Measurements from ENCODE around the gene POLR3K. TPM values are rescaled to one million over a fixed set of nuclear protein-coding genes. Genes with fewer than 3 reads are reported as not detected.

Gene POLR3K
- total RNA-seq, 1 donor from 2014 or later = 7.3 TPM

DNA sequence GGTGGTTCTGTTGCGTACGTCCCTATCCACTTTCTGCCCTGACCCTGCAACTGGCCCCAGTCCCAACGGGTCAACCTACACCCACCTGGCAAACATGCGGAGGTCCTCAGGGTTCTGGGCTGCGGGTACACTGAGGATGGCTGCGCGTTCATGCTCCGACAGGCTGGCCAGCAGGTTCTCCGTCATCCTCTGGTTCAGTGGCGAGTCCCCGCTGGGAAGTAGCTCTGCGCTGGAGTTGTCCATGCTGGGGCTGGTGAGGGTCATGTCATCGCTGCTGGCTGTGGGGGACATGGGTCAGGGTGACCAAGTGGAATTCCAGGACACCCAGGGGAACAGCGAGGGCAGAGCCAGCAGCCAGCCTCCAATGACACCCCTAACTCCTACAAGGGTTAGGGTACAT is 35.2 kb upstream of the POLR3K start:
- Mint-ChIP-seq H3K27me3 (ENCODE audit: low read depth) (no peaks in the 10 kb centered on the region), H3K27ac (ENCODE audit: unreplicated experiment) (no peak overlapping the region), H3K4me1 (ENCODE audit: low read depth) (peaks cover 22% of the 10 kb centered on the region), H3K9me3 (ENCODE audit: low read depth) (no peaks in the 10 kb centered on the region), H3K4me3 (ENCODE audit: unreplicated experiment) (no peak overlapping the region), H3K36me3 (ENCODE audit: low read depth) (peaks cover 14% of the 10 kb centered on the region)
- no peak for DNase-seq (ENCODE audit: low spot score)
- TF ChIP-seq CTCF (IDR thresholded peaks at IDR 0.05) = no peak

- H3K27me3 Mint-ChIP-seq (ENCODE audit: low read depth) = no peaks in the 10 kb centered on the region
- H3K9me3 Mint-ChIP-seq (ENCODE audit: low read depth) = no peaks in the 10 kb centered on the region
- TF ChIP-seq CTCF (IDR thresholded peaks at IDR 0.05) = no peak
- H3K36me3 Mint-ChIP-seq (ENCODE audit: low read depth) = peaks cover 11% of the 10 kb centered on the region
- no peak overlapping the region for H3K27ac Mint-ChIP-seq (ENCODE audit: unreplicated experiment)
- DNase-seq (ENCODE audit: low spot score) = no peak
- H3K4me1 Mint-ChIP-seq (ENCODE audit: low read depth) = peaks cover 31% of the 10 kb centered on the region
- no peak overlapping the region for H3K4me3 Mint-ChIP-seq (ENCODE audit: unreplicated experiment)
Observed at GRCh38 chr16:86483-86952, 33.1 kb upstream of the POLR3K start.

DNA sequence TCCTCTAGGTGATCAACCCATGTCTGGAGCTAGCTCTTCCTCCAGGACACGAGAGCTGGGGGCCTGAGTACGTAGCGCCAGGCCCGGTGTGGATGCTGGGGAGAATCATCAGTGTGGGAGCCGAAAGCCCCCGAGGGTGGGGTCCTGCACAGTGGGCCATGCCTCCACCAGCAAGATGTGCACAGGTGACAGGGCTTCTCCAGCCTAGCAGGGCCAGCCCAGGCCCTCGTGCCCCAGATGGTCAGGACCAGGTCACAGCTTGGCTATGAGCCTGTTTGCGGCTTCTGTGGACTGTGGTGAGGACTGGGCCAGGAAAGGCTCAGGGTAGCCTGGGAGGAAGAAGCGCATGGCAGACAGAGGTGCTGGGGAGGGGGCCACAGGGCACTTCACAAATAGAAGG is 32.5 kb upstream of the POLR3K start:
- Mint-ChIP-seq H3K27me3 (ENCODE audit: low read depth) (no peaks in the 10 kb centered on the region), H3K27ac (ENCODE audit: unreplicated experiment) (peak overlapping the region; percentile 59), H3K4me1 (ENCODE audit: low read depth) (peaks cover 31% of the 10 kb centered on the region), H3K9me3 (ENCODE audit: low read depth) (no peaks in the 10 kb centered on the region), H3K36me3 (ENCODE audit: low read depth) (peaks cover 11% of the 10 kb centered on the region), H3K4me3 (ENCODE audit: unreplicated experiment) (no peak overlapping the region)
- TF ChIP-seq CTCF (IDR thresholded peaks at IDR 0.05) = no peak
- no peak for DNase-seq (ENCODE audit: low spot score)

DNA sequence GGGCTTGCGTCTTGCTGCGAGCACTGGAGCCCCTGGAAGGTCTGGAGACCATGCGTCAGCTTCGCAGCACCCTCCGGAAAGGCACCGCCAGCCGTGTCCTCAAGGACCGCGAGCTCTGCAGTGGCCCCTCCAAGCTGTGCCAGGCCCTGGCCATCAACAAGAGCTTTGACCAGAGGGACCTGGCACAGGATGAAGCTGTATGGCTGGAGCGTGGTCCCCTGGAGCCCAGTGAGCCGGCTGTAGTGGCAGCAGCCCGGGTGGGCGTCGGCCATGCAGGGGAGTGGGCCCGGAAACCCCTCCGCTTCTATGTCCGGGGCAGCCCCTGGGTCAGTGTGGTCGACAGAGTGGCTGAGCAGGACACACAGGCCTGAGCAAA is 32.0 kb upstream of the POLR3K start:
- peaks cover 31% of the 10 kb centered on the region for H3K4me1 Mint-ChIP-seq (ENCODE audit: low read depth)

GRCh38 chr16:84718-85406 is 31.5 kb upstream of the POLR3K start:
- Mint-ChIP-seq H3K9me3 (ENCODE audit: low read depth) (no peaks in the 10 kb centered on the region), H3K27ac (ENCODE audit: unreplicated experiment) (peak overlapping the region; percentile 98), H3K27me3 (ENCODE audit: low read depth) (no peaks in the 10 kb centered on the region), H3K4me1 (ENCODE audit: low read depth) (peaks cover 34% of the 10 kb centered on the region), H3K36me3 (ENCODE audit: low read depth) (peaks cover 9% of the 10 kb centered on the region), H3K4me3 (ENCODE audit: unreplicated experiment) (peak overlapping the region; percentile 25)
- peak; percentile 90 for DNase-seq (ENCODE audit: low spot score)
- no peak for TF ChIP-seq CTCF (IDR thresholded peaks at IDR 0.05)

More for the DNA sequence above, 32.0 kb upstream of the POLR3K start:
- Mint-ChIP-seq H3K9me3 (ENCODE audit: low read depth) (no peaks in the 10 kb centered on the region), H3K27me3 (ENCODE audit: low read depth) (no peaks in the 10 kb centered on the region), H3K27ac (ENCODE audit: unreplicated experiment) (peak overlapping the region; percentile 98), H3K36me3 (ENCODE audit: low read depth) (peaks cover 9% of the 10 kb centered on the region), H3K4me3 (ENCODE audit: unreplicated experiment) (no peak overlapping the region)
- DNase-seq (ENCODE audit: low spot score) = no peak
- no peak for TF ChIP-seq CTCF (IDR thresholded peaks at IDR 0.05)
